Astrocyte (in vitro differentiated cells and primary cell): ENCODE results near the gene ABCA12.

ENCODE experiments used
- CTCF ChIP-seq: IDR thresholded peaks from 2 replicates; pipeline ENCODE4 v1.5.1; 2011; ENCODE audit warnings: low read depth, mild to moderate bottlenecking, inconsistent platforms, low read length, moderate library complexity; ENCODE audit not compliant: insufficient read depth
- EZH2 ChIP-seq: IDR thresholded peaks from 2 replicates; pipeline ENCODE4 v1.6.1; 2012; ENCODE audit warnings: mild to moderate bottlenecking, low read length, inconsistent platforms; ENCODE audit not compliant: insufficient read depth

DNA sequence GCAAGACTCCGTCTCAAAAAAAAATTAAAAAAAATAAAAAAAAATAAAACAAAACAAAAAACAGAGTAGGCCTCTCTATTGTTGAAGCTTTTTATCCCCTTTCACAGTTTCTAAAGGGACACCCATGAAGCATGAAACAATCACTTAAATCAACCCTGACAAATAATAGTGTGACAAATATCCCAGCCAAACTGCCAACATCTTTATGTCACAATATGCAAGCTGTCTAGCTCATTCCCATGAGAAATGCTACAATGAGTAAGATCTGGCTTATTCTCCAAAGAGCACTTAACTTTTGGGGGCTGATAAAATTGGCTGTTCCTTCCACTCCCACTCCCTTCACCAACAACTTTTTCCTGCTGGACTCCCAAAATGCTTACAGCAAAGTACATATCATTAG is 21.7 kb upstream of the ABCA12 start:
- TF ChIP-seq CTCF (no peak), EZH2 (no peak)
